GM08714 (cell line): ENCODE results near the gene ADAMTS20.
"Not testable (repeated sequence)": the region's sequence is repeated elsewhere in the genome, so short reads cannot be mapped to it uniquely, and the experiment has no call there.

Source experiments
- H3K4me3 ChIP-seq: fragments of 200-500 bp; sonication (Bioruptor generic); 2 replicates; pipeline ENCODE4 v1.5.1; 2014; ENCODE audit warnings: mild to moderate bottlenecking, low read length, inconsistent platforms
- ZNF274 ChIP-seq: IDR thresholded peaks from 2 replicates; pipeline ENCODE4 v1.6.1; 2012; ENCODE audit warnings: mild to moderate bottlenecking, low read depth, low read length

Gene ADAMTS20

GRCh38 chr12:43540470-43540869 lies 11.5 kb downstream of the ADAMTS20 start:
- TF ChIP-seq ZNF274, result no peak
- H3K4me3 ChIP-seq, result no peak overlapping the region

GRCh38 chr12:43537675-43538074 lies 14.3 kb downstream of the ADAMTS20 start:
- not testable (repeated sequence) for H3K4me3 ChIP-seq

GRCh38 chr12:43516045-43516444 lies 36.0 kb downstream of the ADAMTS20 start:
- H3K4me3 ChIP-seq, result no peak overlapping the region
- no peak for TF ChIP-seq ZNF274

GRCh38 chr12:43501703-43502102 lies 50.3 kb downstream of the ADAMTS20 start:
- no peak overlapping the region for H3K4me3 ChIP-seq
- no peak for TF ChIP-seq ZNF274

- H3K4me3 ChIP-seq, result no peak overlapping the region
- TF ChIP-seq ZNF274, result no peak
Measured at GRCh38 chr12:43493261-43493797, 58.7 kb downstream of the ADAMTS20 start.

- no peak overlapping the region for H3K4me3 ChIP-seq
- TF ChIP-seq ZNF274, result no peak
Measured at GRCh38 chr12:43482311-43483085, 69.5 kb downstream of the ADAMTS20 start.

GRCh38 chr12:43480591-43480990 lies 71.4 kb downstream of the ADAMTS20 start:
- no peak for TF ChIP-seq ZNF274
- no peak overlapping the region for H3K4me3 ChIP-seq

- no peak for TF ChIP-seq ZNF274
- H3K4me3 ChIP-seq, result no peak overlapping the region
Measured at GRCh38 chr12:43462741-43463140, 89.3 kb downstream of the ADAMTS20 start.

GRCh38 chr12:43462080-43462479 lies 89.9 kb downstream of the ADAMTS20 start:
- no peak for TF ChIP-seq ZNF274

GRCh38 chr12:43459285-43459684 lies 92.7 kb downstream of the ADAMTS20 start:
- no peak overlapping the region for H3K4me3 ChIP-seq
- no peak for TF ChIP-seq ZNF274

More at GRCh38 chr12:43462080-43462479, 89.9 kb downstream of the ADAMTS20 start:
- no peak overlapping the region for H3K4me3 ChIP-seq

- H3K4me3 ChIP-seq, result no peak overlapping the region
- TF ChIP-seq ZNF274, result no peak
Measured at GRCh38 chr12:43453761-43454160, 98.2 kb downstream of the ADAMTS20 start.

GRCh38 chr12:43444940-43445564 lies 107.0 kb downstream of the ADAMTS20 start:
- no peak overlapping the region for H3K4me3 ChIP-seq
- no peak for TF ChIP-seq ZNF274

GRCh38 chr12:43436597-43436996 lies 115.4 kb downstream of the ADAMTS20 start:
- TF ChIP-seq ZNF274, result no peak
- H3K4me3 ChIP-seq, result no peak overlapping the region

- TF ChIP-seq ZNF274, result no peak
- no peak overlapping the region for H3K4me3 ChIP-seq
Measured at GRCh38 chr12:43434614-43435013, 117.4 kb downstream of the ADAMTS20 start.

- H3K4me3 ChIP-seq, result no peak overlapping the region
- TF ChIP-seq ZNF274, result no peak
Measured at GRCh38 chr12:43428088-43428600, 123.9 kb downstream of the ADAMTS20 start.
